KMS-11 (cell line): Measurements from ENCODE around the gene RBM42.

Source experiments
- H2AFZ ChIP-seq: fragments of 200-600 bp; sonication (generic); 2 replicates; pipeline ENCODE4 v1.6.1; 2016; ENCODE audit warnings: antibody characterized with exemption, mixed run types, low read depth
- H3K27ac ChIP-seq: fragments of 200-600 bp; sonication (generic); 2 replicates; pipeline ENCODE4 v1.6.1; 2016; ENCODE audit warnings: mild to moderate bottlenecking, mixed run types
- H3K27me3 ChIP-seq: fragments of 200-600 bp; sonication (generic); 2 replicates; pipeline ENCODE4 v1.6.1; 2017; ENCODE audit warnings: mild to moderate bottlenecking, low read depth, mixed run types, moderate library complexity; ENCODE audit not compliant: insufficient read depth
- H3K36me3 ChIP-seq: fragments of 200-600 bp; sonication (generic); 2 replicates; pipeline ENCODE4 v1.6.1; 2017; ENCODE audit warnings: mild to moderate bottlenecking, mixed run types; ENCODE audit not compliant: insufficient read depth
- H3K4me1 ChIP-seq: fragments of 200-600 bp; sonication (generic); 2 replicates; pipeline ENCODE4 v1.6.1; 2016; ENCODE audit warnings: mild to moderate bottlenecking, low read depth, mixed run types; ENCODE audit not compliant: poor library complexity, severe bottlenecking
- H3K4me2 ChIP-seq: fragments of 200-600 bp; sonication (generic); 2 replicates; pipeline ENCODE4 v1.7.0; 2016; ENCODE audit warnings: mild to moderate bottlenecking, mixed run types
- H3K4me3 ChIP-seq: fragments of 200-600 bp; sonication (generic); IDR thresholded peaks from 2 replicates; pipeline ENCODE4 v1.6.1; 2017; ENCODE audit warnings: low read depth, low read length, mixed read lengths; ENCODE audit not compliant: insufficient read depth
- H3K79me2 ChIP-seq: fragments of 200-600 bp; sonication (generic); 2 replicates; pipeline ENCODE4 v1.6.1; 2016; ENCODE audit warnings: low read depth, mixed run types; ENCODE audit not compliant: insufficient read depth
- H3K9ac ChIP-seq: fragments of 200-600 bp; sonication (generic); 2 replicates; pipeline ENCODE4 v1.6.1; 2016; ENCODE audit warnings: mild to moderate bottlenecking, mixed run types
- H4K20me1 ChIP-seq: fragments of 200-600 bp; sonication (generic); 2 replicates; pipeline ENCODE4 v1.6.1; 2016; ENCODE audit warnings: mild to moderate bottlenecking, mixed run types; ENCODE audit not compliant: insufficient read depth
- CTCF ChIP-seq: fragments of 200-600 bp; sonication (generic); conservative IDR thresholded peaks from 2 replicates; pipeline ENCODE4 v1.6.1; 2017; ENCODE audit warnings: low read depth, mild to moderate bottlenecking, antibody characterized with exemption, low read length, moderate library complexity, mixed read lengths

Gene RBM42

GRCh38 chr19:35615036-35615435 is 13.8 kb upstream of the RBM42 start:
- no peaks in the 10 kb centered on the region for H4K20me1 ChIP-seq
- no peaks in the 10 kb centered on the region for H3K36me3 ChIP-seq
- H2AFZ ChIP-seq: no peak overlapping the region
- H3K27ac ChIP-seq: no peak overlapping the region
- no peak overlapping the region for H3K4me2 ChIP-seq
- H3K4me3 ChIP-seq: no peak overlapping the region
- no peak for TF ChIP-seq CTCF
- H3K9ac ChIP-seq: no peak overlapping the region
- H3K27me3 ChIP-seq: no peaks in the 10 kb centered on the region
- peaks cover 9% of the 10 kb centered on the region for H3K4me1 ChIP-seq
- H3K79me2 ChIP-seq: no peaks in the 10 kb centered on the region; the same call in 1 of the 2 replicates

GRCh38 chr19:35618857-35619256 is 10.0 kb upstream of the RBM42 start:
- Histone ChIP-seq H3K4me1 (no peaks in the 10 kb centered on the region), H3K79me2 (no peaks in the 10 kb centered on the region), H3K27ac (no peak overlapping the region), H2AFZ (no peak overlapping the region), H3K4me3 (no peak overlapping the region), H3K36me3 (no peaks in the 10 kb centered on the region), H3K27me3 (no peaks in the 10 kb centered on the region), H3K4me2 (no peak overlapping the region), H3K9ac (no peak overlapping the region), H4K20me1 (no peaks in the 10 kb centered on the region)
- TF ChIP-seq CTCF: no peak

- no peaks in the 10 kb centered on the region for H3K36me3 ChIP-seq
- no peaks in the 10 kb centered on the region for H3K4me1 ChIP-seq
- no peak for TF ChIP-seq CTCF
- no peak overlapping the region for H2AFZ ChIP-seq
- H3K9ac ChIP-seq: no peak overlapping the region
- no peak overlapping the region for H3K4me3 ChIP-seq
- H4K20me1 ChIP-seq: no peaks in the 10 kb centered on the region
- H3K79me2 ChIP-seq: no peaks in the 10 kb centered on the region
- H3K27me3 ChIP-seq: no peaks in the 10 kb centered on the region
- H3K27ac ChIP-seq: no peak overlapping the region
- H3K4me2 ChIP-seq: no peak overlapping the region
Observed at GRCh38 chr19:35619290-35619923, 9.4 kb upstream of the RBM42 start.

GRCh38 chr19:35620001-35620400 is 8.8 kb upstream of the RBM42 start:
- H3K27ac ChIP-seq: no peak overlapping the region
- H3K4me2 ChIP-seq: no peak overlapping the region
- no peaks in the 10 kb centered on the region for H3K27me3 ChIP-seq
- H2AFZ ChIP-seq: no peak overlapping the region
- no peak overlapping the region for H3K9ac ChIP-seq
- no peaks in the 10 kb centered on the region for H3K36me3 ChIP-seq
- H4K20me1 ChIP-seq: no peaks in the 10 kb centered on the region
- H3K79me2 ChIP-seq: no peaks in the 10 kb centered on the region
- no peak overlapping the region for H3K4me3 ChIP-seq
- H3K4me1 ChIP-seq: no peaks in the 10 kb centered on the region
- no peak for TF ChIP-seq CTCF
